ENCODE results near the gene DOCK4. TPM values are rescaled to one million over a fixed set of nuclear protein-coding genes. Genes with fewer than 3 reads are reported as not detected.

The DOCK4 gene
- total RNA-seq, 1 donor from 2014 or later = 32.2 TPM

DNA sequence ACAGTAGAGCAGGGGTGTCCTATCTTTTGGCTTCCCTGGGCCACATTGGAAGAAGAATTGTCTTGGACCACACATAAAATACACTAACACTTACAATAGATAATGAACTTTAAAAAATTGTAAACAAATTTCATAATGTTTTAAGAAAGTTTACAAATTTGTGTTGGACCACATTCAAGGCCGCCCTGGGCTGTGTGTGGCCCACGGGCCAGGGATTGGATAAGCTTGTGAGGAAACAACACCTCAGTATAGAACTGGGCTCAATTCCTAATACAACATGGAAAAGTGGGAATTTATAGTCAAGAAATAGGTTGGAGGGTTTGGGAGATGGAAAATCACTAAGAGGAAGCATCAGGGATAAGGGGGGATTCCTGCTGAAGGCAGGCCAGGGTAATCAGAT, 18.0 kb upstream of the DOCK4 start:
- H3K27ac ChIP-seq (ENCODE audit: low read depth, low read length) = no peak overlapping the region
- Mint-ChIP-seq H3K4me1 (ENCODE audit: low read depth, unreplicated experiment) (no peaks in the 10 kb centered on the region), H3K9me3 (ENCODE audit: unreplicated experiment) (no peaks in the 10 kb centered on the region), H3K27ac (ENCODE audit: unreplicated experiment) (no peak overlapping the region), H3K36me3 (ENCODE audit: low read depth, unreplicated experiment) (peaks cover 3% of the 10 kb centered on the region), H3K4me3 (ENCODE audit: unreplicated experiment) (no peak overlapping the region), H3K27me3 (ENCODE audit: low read depth, unreplicated experiment) (no peaks in the 10 kb centered on the region)
- peaks cover 11% of the 10 kb centered on the region for H3K79me2 ChIP-seq (ENCODE audit: insufficient read depth, low read length)
- no peak overlapping the region for H3K4me3 ChIP-seq (ENCODE audit: insufficient read depth, low read depth, low read length)
- H2AFZ ChIP-seq (ENCODE audit: low read depth, low read length) = no peak overlapping the region
- no peak for DNase-seq (ENCODE audit: low read depth)
- no peaks in the 10 kb centered on the region for H3K36me3 ChIP-seq (ENCODE audit: insufficient read depth, low read length)
- no peaks in the 10 kb centered on the region for H3K9me3 ChIP-seq (ENCODE audit: insufficient read depth, low read depth, low read length)
- H3K4me2 ChIP-seq (ENCODE audit: low read length) = no peak overlapping the region
- FAIRE-seq = no peak
- H4K20me1 ChIP-seq (ENCODE audit: insufficient read depth, low read length) = peaks cover 37% of the 10 kb centered on the region
- TF ChIP-seq EZH2 (IDR thresholded peaks at IDR 0.05; ENCODE audit: insufficient read depth, low read length) = no peak
- TF ChIP-seq, protein P1, sequence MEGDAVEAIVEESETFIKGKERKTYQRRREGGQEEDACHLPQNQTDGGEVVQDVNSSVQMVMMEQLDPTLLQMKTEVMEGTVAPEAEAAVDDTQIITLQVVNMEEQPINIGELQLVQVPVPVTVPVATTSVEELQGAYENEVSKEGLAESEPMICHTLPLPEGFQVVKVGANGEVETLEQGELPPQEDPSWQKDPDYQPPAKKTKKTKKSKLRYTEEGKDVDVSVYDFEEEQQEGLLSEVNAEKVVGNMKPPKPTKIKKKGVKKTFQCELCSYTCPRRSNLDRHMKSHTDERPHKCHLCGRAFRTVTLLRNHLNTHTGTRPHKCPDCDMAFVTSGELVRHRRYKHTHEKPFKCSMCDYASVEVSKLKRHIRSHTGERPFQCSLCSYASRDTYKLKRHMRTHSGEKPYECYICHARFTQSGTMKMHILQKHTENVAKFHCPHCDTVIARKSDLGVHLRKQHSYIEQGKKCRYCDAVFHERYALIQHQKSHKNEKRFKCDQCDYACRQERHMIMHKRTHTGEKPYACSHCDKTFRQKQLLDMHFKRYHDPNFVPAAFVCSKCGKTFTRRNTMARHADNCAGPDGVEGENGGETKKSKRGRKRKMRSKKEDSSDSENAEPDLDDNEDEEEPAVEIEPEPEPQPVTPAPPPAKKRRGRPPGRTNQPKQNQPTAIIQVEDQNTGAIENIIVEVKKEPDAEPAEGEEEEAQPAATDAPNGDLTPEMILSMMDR (IDR thresholded peaks at IDR 0.05; ENCODE audit: insufficient read depth, low read depth, low read length) = no peak
- H3K4me1 ChIP-seq (ENCODE audit: insufficient read depth, low read length) = no peaks in the 10 kb centered on the region
- no peak overlapping the region for H3K9ac ChIP-seq (ENCODE audit: low read length)
- no peaks in the 10 kb centered on the region for H3K27me3 ChIP-seq (ENCODE audit: insufficient read depth, low read length)

DNA sequence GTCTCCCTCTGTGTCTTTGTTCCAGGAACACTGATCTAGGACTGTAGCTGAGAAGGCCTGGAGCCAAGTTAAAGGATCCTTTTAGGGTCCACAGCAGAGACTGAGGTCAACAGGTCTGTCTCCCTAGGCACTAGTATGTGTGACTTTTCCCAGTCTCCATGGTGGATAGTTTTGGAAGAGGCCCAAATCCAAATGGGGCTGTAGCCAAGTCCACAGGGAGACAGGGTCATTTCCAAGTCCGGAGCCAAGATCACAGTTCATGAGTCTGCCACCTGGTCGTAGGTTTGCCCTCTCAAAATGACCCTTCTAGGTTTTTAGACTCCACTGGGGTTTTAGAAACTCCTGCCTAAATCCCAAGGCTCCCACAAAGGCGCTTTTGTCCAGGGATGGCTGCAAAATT, 17.1 kb upstream of the DOCK4 start:
- H3K4me1 ChIP-seq (ENCODE audit: insufficient read depth, low read length) = no peaks in the 10 kb centered on the region
- no peak overlapping the region for H3K4me2 ChIP-seq (ENCODE audit: low read length)
- no peak overlapping the region for H3K9ac ChIP-seq (ENCODE audit: low read length)
- peaks cover 3% of the 10 kb centered on the region for H3K4me1 Mint-ChIP-seq (ENCODE audit: low read depth, unreplicated experiment)
- no peak overlapping the region for H2AFZ ChIP-seq (ENCODE audit: low read depth, low read length)
- no peaks in the 10 kb centered on the region for H3K9me3 Mint-ChIP-seq (ENCODE audit: unreplicated experiment)
- DNase-seq (ENCODE audit: low read depth) (no peak), FAIRE-seq (no peak)
- H3K27me3 ChIP-seq (ENCODE audit: insufficient read depth, low read length) = no peaks in the 10 kb centered on the region
- no peaks in the 10 kb centered on the region for H3K27me3 Mint-ChIP-seq (ENCODE audit: low read depth, unreplicated experiment)
- no peaks in the 10 kb centered on the region for H3K36me3 ChIP-seq (ENCODE audit: insufficient read depth, low read length)
- no peak overlapping the region for H3K27ac Mint-ChIP-seq (ENCODE audit: unreplicated experiment)
- H3K79me2 ChIP-seq (ENCODE audit: insufficient read depth, low read length) = peaks cover 7% of the 10 kb centered on the region
- H3K36me3 Mint-ChIP-seq (ENCODE audit: low read depth, unreplicated experiment) = peaks cover 3% of the 10 kb centered on the region
- no peak overlapping the region for H3K4me3 Mint-ChIP-seq (ENCODE audit: unreplicated experiment)
- H3K4me3 ChIP-seq (ENCODE audit: insufficient read depth, low read depth, low read length) = no peak overlapping the region
- no peak overlapping the region for H3K27ac ChIP-seq (ENCODE audit: low read depth, low read length)
- peaks cover 41% of the 10 kb centered on the region for H4K20me1 ChIP-seq (ENCODE audit: insufficient read depth, low read length)
- no peaks in the 10 kb centered on the region for H3K9me3 ChIP-seq (ENCODE audit: insufficient read depth, low read depth, low read length)
- TF ChIP-seq, protein P1 (IDR thresholded peaks at IDR 0.05; ENCODE audit: insufficient read depth, low read depth, low read length) = no peak
- TF ChIP-seq EZH2 (IDR thresholded peaks at IDR 0.05; ENCODE audit: insufficient read depth, low read length) = no peak

DNA sequence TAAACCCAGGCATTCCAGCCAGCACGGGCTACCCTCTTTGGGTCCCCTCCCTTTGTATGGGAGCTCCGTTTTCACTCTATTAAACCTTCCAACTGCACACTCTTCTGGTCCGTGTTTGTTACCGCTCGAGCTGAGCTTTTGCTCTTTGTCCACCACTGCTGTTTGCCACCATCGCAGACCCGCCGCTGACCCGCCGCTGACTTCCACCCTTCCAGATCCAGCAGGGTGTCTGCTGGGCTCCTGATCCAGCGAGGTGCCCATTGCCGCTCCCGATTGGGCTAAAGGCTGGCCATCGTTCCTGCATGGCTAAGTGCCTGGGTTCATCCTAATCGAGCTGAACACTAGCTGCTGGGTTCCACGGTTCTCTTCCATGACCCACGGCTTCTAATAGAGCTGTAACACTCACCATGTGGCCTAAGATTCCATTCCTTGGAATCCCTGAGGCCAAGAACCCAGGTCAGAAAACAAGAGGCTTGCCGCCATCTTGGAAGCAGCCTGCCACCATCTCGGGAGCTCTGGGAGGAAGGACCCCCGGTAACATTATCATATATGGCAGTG, 14.8 kb upstream of the DOCK4 start:
- H3K27me3 ChIP-seq (ENCODE audit: insufficient read depth, low read length) = no peaks in the 10 kb centered on the region
- Mint-ChIP-seq H3K4me1 (ENCODE audit: low read depth, unreplicated experiment) (peaks cover 3% of the 10 kb centered on the region), H3K36me3 (ENCODE audit: low read depth, unreplicated experiment) (peaks cover 11% of the 10 kb centered on the region), H3K27ac (ENCODE audit: unreplicated experiment) (no peak overlapping the region), H3K4me3 (ENCODE audit: unreplicated experiment) (no peak overlapping the region), H3K27me3 (ENCODE audit: low read depth, unreplicated experiment) (no peaks in the 10 kb centered on the region), H3K9me3 (ENCODE audit: unreplicated experiment) (no peaks in the 10 kb centered on the region)
- no peaks in the 10 kb centered on the region for H3K4me1 ChIP-seq (ENCODE audit: insufficient read depth, low read length)
- H3K4me3 ChIP-seq (ENCODE audit: insufficient read depth, low read depth, low read length) = no peak overlapping the region
- H3K36me3 ChIP-seq (ENCODE audit: insufficient read depth, low read length) = no peaks in the 10 kb centered on the region
- TF ChIP-seq EZH2 (IDR thresholded peaks at IDR 0.05; ENCODE audit: insufficient read depth, low read length) = no peak
- TF ChIP-seq, protein P1 (IDR thresholded peaks at IDR 0.05; ENCODE audit: insufficient read depth, low read depth, low read length) = no peak
- H2AFZ ChIP-seq (ENCODE audit: low read depth, low read length) = no peak overlapping the region
- H3K27ac ChIP-seq (ENCODE audit: low read depth, low read length) = no peak overlapping the region
- no peak overlapping the region for H3K4me2 ChIP-seq (ENCODE audit: low read length)
- peaks cover 9% of the 10 kb centered on the region for H3K79me2 ChIP-seq (ENCODE audit: insufficient read depth, low read length)
- peaks cover 36% of the 10 kb centered on the region for H4K20me1 ChIP-seq (ENCODE audit: insufficient read depth, low read length)
- DNase-seq (ENCODE audit: low read depth) (no peak), FAIRE-seq (no peak)
- H3K9ac ChIP-seq (ENCODE audit: low read length) = no peak overlapping the region
- no peaks in the 10 kb centered on the region for H3K9me3 ChIP-seq (ENCODE audit: insufficient read depth, low read depth, low read length)
